Activated T-helper 17 cell treated with anti-CD3 and anti-CD28 coated beads, Interleukin-2, amount 50 U/mL, for 72 hours (primary cell): ENCODE data around the gene TGFBR2. TPM values are rescaled to one million over a fixed set of nuclear protein-coding genes. Genes with fewer than 3 reads are reported as not detected.

Source experiments
- ATAC-seq: fragments of 150-1000 bp; cut with Tn5 transposase; replicated peaks from 2 replicates; pipeline ENCODE4 v1.10.0; 2021; ENCODE audit warnings: mild to moderate bottlenecking, moderate library complexity
- H3K27ac Mint-ChIP-seq: one replicate; pipeline ENCODE4 v1.8.0; 2022; ENCODE audit warnings: mixed read lengths
- H3K27me3 Mint-ChIP-seq: one replicate; pipeline ENCODE4 v1.8.0; 2022; ENCODE audit warnings: mixed read lengths
- H3K36me3 Mint-ChIP-seq: one replicate; pipeline ENCODE4 v1.8.0; 2022; ENCODE audit warnings: low read depth, mild to moderate bottlenecking, mixed read lengths
- H3K4me1 Mint-ChIP-seq: one replicate; pipeline ENCODE4 v1.8.0; 2022; ENCODE audit warnings: mixed read lengths
- H3K4me3 Mint-ChIP-seq: one replicate; pipeline ENCODE4 v1.8.0; 2022; ENCODE audit warnings: mild to moderate bottlenecking, mixed read lengths
- H3K9me3 Mint-ChIP-seq: one replicate; pipeline ENCODE4 v1.8.0; 2022; ENCODE audit warnings: mixed read lengths
- total RNA-seq, 2 donors: library from RNA; stranded (reverse); gene quantifications; one replicate each; pipeline ENCODE4 v1.2.3, GENCODE V29; 2022

Gene TGFBR2
- total RNA-seq, 2 donors from 2014 or later = 51.2 to 63.2 TPM

DNA sequence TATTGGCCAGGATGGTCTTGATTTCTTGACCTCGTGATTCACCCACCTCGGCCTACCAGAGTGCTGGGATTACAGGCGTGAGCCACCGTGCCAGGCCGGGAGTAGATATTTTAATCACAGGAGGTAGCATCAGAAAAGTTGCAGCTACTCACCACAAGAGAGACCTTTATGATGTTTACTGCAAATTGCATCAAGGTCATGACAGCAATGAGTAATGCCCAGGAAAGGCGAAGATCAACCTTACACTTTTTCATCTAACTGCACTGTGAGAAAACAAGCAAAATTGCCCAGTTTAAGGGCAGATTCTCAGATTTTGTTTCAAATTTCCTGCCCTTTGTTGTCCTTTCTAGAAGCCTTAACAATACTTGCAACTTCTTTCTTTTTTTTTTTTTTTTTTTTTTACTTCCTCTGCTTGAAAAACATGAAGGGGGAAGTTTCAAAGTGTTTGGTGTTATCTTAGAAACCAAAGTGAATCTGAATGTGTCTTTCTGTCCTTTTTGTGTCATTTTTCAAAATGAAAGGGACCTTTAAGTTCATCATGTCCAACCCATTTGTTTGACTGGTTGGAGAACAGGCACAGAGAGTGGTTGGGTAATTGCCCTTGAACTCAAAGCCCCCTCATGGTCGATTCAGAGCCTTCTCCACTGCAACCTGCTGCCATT lies 25.0 kb downstream of the TGFBR2 start:
- peaks cover 96% of the 10 kb centered on the region for H3K36me3 Mint-ChIP-seq
- H3K27ac Mint-ChIP-seq = peak overlapping the region; percentile 99
- H3K9me3 Mint-ChIP-seq = no peaks in the 10 kb centered on the region
- ATAC-seq = peak; percentile 83
- H3K4me3 Mint-ChIP-seq = peak overlapping the region; percentile 84
- no peaks in the 10 kb centered on the region for H3K27me3 Mint-ChIP-seq
- peaks cover 69% of the 10 kb centered on the region for H3K4me1 Mint-ChIP-seq

DNA sequence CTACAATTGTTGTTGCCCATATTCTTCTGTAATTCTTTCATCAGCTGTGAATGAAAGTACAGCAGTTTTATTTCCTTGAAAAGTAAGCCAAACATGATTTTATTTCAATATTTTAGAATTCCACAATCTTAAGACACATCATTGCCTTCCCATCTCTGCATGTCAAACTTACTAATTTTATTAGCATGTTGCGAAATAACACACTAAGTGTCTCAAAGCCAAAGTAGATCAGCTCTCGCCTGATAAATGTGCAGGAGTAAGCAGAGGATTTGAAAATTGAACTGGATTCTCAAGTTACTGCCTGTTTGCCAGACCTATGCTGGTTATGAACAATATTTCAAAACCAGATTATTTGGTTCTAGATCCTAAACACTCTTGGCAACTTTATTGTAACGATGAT lies 25.7 kb downstream of the TGFBR2 start:
- peaks cover 96% of the 10 kb centered on the region for H3K36me3 Mint-ChIP-seq

DNA sequence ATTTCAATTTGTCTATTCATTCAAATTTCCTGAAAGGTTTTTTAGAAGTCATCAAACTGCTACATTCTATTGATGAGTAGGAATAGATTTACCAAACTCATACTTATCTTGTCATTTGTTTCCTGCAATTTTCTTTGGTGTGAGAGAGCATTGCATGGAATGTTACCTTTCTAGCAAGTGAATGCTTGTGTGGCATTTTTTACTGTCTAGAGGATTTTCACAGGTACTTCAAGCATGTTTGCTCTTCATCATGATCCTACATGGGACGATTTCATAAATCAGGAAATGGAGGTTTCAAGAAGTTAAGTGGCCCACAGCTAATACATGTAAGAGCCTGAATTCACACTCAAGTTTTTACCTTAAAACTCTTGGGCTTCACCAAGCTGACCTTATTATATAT lies 26.1 kb downstream of the TGFBR2 start:
- Mint-ChIP-seq H3K27ac (peak overlapping the region; percentile 99), H3K36me3 (peaks cover 97% of the 10 kb centered on the region), H3K9me3 (no peaks in the 10 kb centered on the region), H3K4me3 (peak overlapping the region; percentile 84), H3K27me3 (no peaks in the 10 kb centered on the region), H3K4me1 (peaks cover 59% of the 10 kb centered on the region)
- no peak for ATAC-seq

More for the DNA sequence above, 25.7 kb downstream of the TGFBR2 start:
- Mint-ChIP-seq H3K27me3 (no peaks in the 10 kb centered on the region), H3K4me3 (peak overlapping the region; percentile 84), H3K4me1 (peaks cover 62% of the 10 kb centered on the region), H3K27ac (peak overlapping the region; percentile 99), H3K9me3 (no peaks in the 10 kb centered on the region)
- no peak for ATAC-seq

DNA sequence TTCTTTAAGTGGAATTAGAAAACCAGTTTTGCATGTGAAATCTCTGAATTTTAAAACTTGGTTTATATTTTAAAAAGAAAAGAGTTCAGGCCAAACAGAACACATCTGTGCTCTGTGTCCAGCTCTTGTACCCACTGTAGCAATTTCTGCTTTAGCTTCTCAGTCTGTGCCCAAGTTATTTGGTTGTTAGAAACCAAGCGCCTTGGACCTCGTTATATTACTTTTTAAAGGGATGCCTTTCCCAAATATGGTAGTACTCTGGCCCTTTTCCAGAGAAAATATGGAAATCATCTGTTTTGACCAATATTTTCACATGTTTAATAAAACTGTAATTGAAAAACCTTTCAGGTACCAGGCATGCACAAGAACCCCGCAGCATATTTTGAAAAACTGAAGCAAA lies 27.3 kb downstream of the TGFBR2 start:
- no peak for ATAC-seq
- no peaks in the 10 kb centered on the region for H3K27me3 Mint-ChIP-seq
- peak overlapping the region; percentile 99 for H3K27ac Mint-ChIP-seq
- H3K36me3 Mint-ChIP-seq = peaks cover 100% of the 10 kb centered on the region
- no peaks in the 10 kb centered on the region for H3K9me3 Mint-ChIP-seq
- peak overlapping the region; percentile 84 for H3K4me3 Mint-ChIP-seq
- peaks cover 65% of the 10 kb centered on the region for H3K4me1 Mint-ChIP-seq

DNA sequence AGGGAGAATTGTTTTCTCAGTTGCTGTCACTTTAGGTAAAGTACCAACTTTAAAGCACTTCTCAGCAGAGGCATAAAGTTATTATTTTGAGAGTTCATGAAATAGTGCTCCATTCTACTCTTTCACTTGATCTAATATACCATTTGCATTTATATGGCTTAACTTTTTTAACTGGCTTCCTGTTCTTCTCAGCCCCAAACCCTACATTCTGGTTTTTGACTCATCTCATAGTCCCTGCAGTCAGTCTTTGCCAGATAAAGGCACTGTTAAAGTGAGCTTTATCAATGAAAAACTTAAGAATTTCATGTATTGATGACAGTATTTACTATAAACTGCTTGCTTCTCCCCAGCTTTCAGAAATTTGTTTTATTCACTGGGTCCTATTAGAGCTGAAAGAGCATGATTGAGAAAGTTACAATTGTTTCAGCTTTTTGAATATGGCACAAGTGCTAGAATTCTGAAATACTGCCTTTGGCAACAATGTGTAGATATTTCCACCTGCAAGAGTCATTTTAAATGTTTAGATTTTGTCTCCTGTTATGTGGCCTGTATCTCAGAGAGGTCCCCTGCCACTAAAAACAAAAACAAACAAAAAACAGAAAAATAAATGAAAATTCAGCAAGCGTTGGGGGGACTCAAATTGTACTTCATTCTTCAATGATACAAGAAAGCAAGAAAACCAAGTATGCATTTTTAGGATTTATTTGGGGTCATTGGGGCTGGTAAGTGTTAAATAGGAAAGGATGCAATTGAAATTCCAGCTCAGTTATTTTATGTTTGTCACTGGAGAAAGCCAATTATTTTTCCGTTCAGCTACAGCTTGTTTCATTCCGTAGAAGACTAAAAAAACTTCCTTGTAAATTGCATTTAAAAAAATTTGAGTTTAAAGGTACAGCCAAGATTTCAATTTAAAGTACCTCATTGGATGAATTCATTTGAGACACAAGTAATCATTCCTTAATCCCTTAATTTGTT lies 28.6 kb downstream of the TGFBR2 start:
- no peaks in the 10 kb centered on the region for H3K9me3 Mint-ChIP-seq

DNA sequence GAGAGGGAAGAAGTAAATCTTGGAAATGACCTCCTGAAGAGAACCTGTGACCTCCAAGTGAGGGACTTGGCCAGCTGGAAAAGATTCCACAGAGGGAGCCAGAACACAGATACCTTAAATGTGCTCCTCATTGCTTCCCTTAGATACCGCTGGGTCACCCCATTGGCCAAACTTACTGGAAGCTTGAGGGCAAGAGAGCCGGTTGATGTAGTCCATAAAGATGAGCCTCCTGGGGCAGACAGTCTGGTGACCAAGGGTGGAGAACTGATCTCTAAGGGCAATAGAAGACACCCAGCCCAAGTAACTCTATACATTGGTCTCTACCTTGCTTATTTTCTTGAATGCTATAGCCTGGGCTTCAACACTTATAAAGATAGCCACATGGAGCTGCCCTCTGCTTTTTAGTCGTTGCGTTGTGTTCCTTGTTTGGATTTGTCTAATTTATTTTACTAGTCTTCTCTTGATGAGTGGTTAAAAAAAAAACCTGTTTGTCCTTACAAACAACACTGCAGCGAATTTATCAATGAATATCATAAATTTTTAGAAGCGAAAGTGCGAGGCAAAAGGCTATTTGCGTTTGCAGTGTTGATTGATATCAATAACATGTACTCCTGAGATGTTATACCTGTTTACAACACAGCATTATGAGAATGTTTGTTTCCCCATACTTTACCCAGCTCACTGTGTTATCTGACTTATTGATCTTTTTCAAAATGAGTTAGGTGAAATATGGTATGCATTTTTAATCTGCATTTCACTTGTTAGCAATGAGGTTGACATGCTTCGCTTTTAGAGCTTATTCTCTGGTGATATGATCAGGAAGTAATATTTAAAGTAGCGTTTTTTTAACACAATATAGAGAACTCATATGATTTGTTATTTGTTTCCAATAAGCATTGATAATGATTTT lies 31.2 kb downstream of the TGFBR2 start:
- peak overlapping the region; percentile 84 for H3K4me3 Mint-ChIP-seq
- peaks cover 64% of the 10 kb centered on the region for H3K4me1 Mint-ChIP-seq
- no peaks in the 10 kb centered on the region for H3K27me3 Mint-ChIP-seq
- peak overlapping the region; percentile 98 for H3K27ac Mint-ChIP-seq
- H3K36me3 Mint-ChIP-seq = peaks cover 86% of the 10 kb centered on the region
- H3K9me3 Mint-ChIP-seq = no peaks in the 10 kb centered on the region
- no peak for ATAC-seq

More for the DNA sequence above, 28.6 kb downstream of the TGFBR2 start:
- Mint-ChIP-seq H3K4me1 (peaks cover 61% of the 10 kb centered on the region), H3K4me3 (peak overlapping the region; percentile 84), H3K36me3 (peaks cover 93% of the 10 kb centered on the region), H3K27me3 (no peaks in the 10 kb centered on the region), H3K27ac (peak overlapping the region; percentile 98)
- no peak for ATAC-seq

DNA sequence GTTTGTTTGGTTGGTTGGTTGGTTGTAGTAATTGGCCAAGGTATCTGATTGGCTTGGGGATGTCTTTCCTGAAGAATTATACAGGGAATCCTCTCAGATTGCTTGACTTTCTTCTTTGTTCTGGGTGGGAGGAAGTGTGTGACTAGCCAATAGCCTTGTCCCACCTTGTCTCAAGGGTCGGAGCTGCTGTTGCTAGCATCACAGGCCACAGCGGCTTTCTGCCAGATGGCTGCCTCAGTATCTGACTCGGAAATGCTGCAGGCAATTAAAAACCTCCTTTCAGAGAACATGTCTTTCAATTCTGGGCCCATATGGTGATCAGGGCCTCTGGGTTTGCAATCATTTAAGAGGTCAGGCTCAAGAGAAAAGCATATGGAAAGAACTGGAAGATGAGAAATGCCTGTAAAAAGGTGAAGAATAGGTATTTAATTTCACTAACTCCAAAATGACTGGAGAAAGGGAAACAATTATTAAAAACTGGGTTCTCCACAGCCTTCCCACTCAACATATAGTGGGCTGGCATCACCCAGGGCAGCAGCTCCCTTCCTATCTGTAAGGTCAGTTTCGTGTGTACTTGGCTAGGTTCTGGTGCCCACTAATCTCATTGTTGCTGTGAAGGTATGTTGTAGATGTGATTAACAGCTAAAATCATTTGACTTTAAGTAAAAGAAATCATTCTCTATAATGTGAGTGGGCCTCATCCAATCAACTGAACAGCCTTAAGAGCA lies 32.4 kb downstream of the TGFBR2 start:
- Mint-ChIP-seq H3K36me3 (peaks cover 86% of the 10 kb centered on the region), H3K4me3 (peak overlapping the region; percentile 84), H3K9me3 (no peaks in the 10 kb centered on the region), H3K27me3 (no peaks in the 10 kb centered on the region), H3K27ac (peak overlapping the region; percentile 98), H3K4me1 (peaks cover 61% of the 10 kb centered on the region)
- no peak for ATAC-seq

DNA sequence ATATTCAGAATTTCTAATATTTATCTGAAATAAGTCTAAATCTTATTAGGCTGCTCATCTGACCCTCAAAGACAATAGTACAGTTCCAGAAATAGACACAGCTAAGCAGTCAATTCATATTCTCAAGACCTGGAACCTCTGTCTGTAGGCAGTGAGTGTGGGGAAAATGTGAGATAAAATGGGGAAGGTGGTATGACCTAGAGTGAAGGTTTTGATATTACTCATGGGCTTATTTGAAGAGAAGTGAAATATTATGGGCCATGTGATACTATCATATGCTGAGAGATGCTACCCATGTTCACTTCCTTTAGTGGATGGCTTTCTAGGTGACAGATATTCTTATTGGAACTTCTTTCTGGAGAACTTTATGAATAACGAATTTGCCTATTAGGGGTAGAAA lies 33.5 kb downstream of the TGFBR2 start:
- H3K4me1 Mint-ChIP-seq = peaks cover 63% of the 10 kb centered on the region
- H3K27me3 Mint-ChIP-seq = no peaks in the 10 kb centered on the region
- ATAC-seq = peak; percentile 65
- peak overlapping the region; percentile 84 for H3K4me3 Mint-ChIP-seq
- peaks cover 85% of the 10 kb centered on the region for H3K36me3 Mint-ChIP-seq
- H3K27ac Mint-ChIP-seq = peak overlapping the region; percentile 98
- no peaks in the 10 kb centered on the region for H3K9me3 Mint-ChIP-seq

DNA sequence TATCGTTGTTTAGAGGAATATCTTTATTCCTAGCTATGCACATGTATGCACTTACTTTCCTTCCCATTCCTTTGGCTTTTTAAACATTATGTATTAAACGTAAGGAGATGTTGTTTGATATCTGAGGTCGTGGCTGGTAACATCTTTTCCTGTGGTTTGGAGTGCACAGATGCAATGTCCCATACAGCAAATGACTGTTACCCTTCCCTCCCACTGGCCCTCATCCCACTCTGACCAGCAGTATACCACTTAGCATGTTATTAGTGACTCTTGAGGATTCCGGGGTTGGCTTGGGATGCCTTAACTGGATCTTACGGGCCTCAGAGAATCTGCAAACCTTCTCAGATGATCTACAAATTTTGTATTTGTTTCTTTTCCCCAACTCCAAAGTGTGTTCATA lies 34.5 kb downstream of the TGFBR2 start:
- Mint-ChIP-seq H3K4me3 (peak overlapping the region; percentile 84), H3K27ac (peak overlapping the region; percentile 98), H3K36me3 (peaks cover 85% of the 10 kb centered on the region)

DNA sequence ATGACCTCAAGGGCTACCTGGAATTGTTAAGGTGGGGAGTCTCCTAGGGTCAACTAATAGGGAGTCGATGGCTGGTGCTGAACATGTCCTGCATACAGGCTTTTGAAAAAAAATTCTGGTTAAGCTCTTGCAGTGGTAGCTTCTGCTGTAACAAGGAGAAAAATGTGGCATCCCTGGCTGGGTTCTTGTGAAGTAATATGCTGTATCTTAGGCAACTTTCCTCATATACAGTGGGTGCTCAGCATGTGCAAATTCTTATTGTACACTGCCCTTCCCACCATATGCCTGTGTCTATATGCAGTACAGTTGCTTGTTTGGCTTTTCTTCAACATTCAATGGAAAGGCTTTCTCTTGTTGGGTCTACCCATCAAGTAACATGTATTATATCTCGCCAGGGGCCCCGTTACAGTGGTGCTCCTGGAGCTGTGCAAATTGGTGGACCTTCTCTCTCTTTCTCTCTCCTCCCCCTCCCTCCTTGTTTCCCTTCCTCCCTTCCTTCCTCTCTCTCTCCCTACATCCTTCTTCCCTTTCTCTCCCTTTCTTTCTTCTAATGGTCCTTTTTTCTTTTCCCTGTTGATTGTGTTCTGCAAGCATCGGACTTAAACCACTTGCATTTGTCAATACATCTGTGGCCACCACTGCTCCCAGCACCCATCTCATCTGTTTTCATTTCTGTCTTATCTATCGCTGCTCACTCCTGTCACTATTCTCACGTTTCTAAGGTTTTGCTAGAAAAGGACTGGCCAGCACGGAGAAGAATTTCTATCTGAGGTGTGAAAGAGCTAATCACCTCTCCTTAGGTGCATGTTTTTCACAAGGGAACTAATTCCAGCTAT lies 35.2 kb downstream of the TGFBR2 start:
- no peaks in the 10 kb centered on the region for H3K27me3 Mint-ChIP-seq
- H3K4me1 Mint-ChIP-seq = peaks cover 66% of the 10 kb centered on the region
- H3K9me3 Mint-ChIP-seq = no peaks in the 10 kb centered on the region
- H3K27ac Mint-ChIP-seq = peak overlapping the region; percentile 98
- no peak for ATAC-seq
- H3K36me3 Mint-ChIP-seq = peaks cover 85% of the 10 kb centered on the region
- peak overlapping the region; percentile 84 for H3K4me3 Mint-ChIP-seq

More for the DNA sequence above, 34.5 kb downstream of the TGFBR2 start:
- Mint-ChIP-seq H3K9me3 (no peaks in the 10 kb centered on the region), H3K27me3 (no peaks in the 10 kb centered on the region), H3K4me1 (peaks cover 61% of the 10 kb centered on the region)
- ATAC-seq = no peak

DNA sequence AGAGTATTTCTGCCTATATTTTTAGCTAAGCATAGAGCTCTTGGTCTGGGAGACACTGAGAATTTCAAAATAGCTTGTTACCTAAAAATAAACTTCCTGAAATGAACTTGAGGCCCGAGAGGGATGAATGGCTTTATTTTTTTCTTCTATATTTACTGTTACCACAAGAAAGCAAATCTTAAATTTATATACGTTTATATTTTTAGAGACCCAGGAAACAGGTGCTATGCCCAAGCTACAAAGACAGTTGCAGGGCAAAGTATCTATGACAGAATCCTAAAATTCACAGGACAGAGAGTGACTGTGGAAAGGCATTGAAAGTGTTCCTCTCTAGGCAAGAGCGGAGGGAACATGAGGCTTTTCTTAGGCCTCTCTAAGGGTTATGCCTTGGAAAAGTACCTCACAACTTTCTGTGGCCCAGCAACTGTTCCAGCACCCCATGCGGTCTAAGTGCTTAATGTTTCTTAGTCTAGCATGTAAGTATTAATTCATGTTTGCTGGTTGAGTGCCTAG lies 36.5 kb downstream of the TGFBR2 start:
- H3K4me3 Mint-ChIP-seq = peak overlapping the region; percentile 84
- no peak for ATAC-seq
- peaks cover 67% of the 10 kb centered on the region for H3K4me1 Mint-ChIP-seq
- H3K9me3 Mint-ChIP-seq = no peaks in the 10 kb centered on the region
- no peaks in the 10 kb centered on the region for H3K27me3 Mint-ChIP-seq
- peaks cover 85% of the 10 kb centered on the region for H3K36me3 Mint-ChIP-seq
- peak overlapping the region; percentile 98 for H3K27ac Mint-ChIP-seq

DNA sequence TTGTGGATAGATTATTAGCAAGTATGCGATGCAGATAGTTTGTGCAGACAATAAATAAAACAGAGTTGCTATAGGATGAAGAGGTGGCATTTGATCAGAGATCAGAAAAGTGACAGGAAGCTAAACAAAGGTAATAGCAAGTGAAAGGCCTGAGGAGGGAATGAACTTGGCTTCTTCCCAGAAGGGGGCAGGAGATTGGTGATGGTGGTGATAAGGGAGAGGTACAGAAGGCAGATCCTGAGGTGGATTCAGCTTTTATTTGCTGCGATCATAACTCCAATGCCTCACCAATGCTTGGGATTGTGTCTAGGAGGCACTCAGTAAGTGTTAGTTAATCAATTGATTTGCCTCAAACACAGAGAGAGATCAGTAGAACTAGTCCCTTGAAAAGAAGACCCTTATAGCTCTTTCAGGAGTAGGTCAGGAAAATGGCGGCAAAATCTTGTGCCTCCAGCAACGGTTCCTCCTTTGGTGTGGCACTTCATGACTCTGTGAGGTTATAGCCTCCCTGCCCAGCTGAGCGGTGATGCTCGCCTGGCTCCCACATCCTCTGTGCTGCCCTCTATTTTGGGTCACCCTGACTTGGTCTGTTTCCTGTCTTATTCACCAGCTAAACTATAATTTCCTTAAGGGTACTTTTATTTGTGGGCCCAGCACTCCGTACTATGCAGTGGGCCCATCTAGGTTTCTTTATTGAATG lies 37.5 kb downstream of the TGFBR2 start:
- H3K36me3 Mint-ChIP-seq = peaks cover 85% of the 10 kb centered on the region
- H3K4me3 Mint-ChIP-seq = peak overlapping the region; percentile 84
- H3K27ac Mint-ChIP-seq = peak overlapping the region; percentile 98
- peak; percentile 63 for ATAC-seq
- no peaks in the 10 kb centered on the region for H3K27me3 Mint-ChIP-seq
- no peaks in the 10 kb centered on the region for H3K9me3 Mint-ChIP-seq
- peaks cover 62% of the 10 kb centered on the region for H3K4me1 Mint-ChIP-seq
